ENCODE results near the gene MYO5C.

The MYO5C gene

GRCh38 chr15:52199271-52199670 is 96.3 kb downstream of the MYO5C start:
- in situ Hi-C loops (cut with HindIII; ENCODE audit: low sequenced_read_pairs), result no loop called here
- no peak for DNase-seq (ENCODE audit: low read depth)
- no peak for TF ChIP-seq CTCF (IDR thresholded peaks at IDR 0.05; ENCODE audit: low read depth, low read length, missing control alignments)
- H3K4me3 ChIP-seq (ENCODE audit: low read depth, low read length), result no peak overlapping the region

GRCh38 chr15:52196891-52197290 is 98.7 kb downstream of the MYO5C start:
- DNase-seq (ENCODE audit: low read depth), result no peak
- no peak for TF ChIP-seq CTCF (IDR thresholded peaks at IDR 0.05; ENCODE audit: low read depth, low read length, missing control alignments)
- no peak overlapping the region for H3K4me3 ChIP-seq (ENCODE audit: low read depth, low read length)
- in situ Hi-C loops (cut with HindIII; ENCODE audit: low sequenced_read_pairs), result no loop called here

- no peak for DNase-seq (ENCODE audit: low read depth)
- TF ChIP-seq CTCF (IDR thresholded peaks at IDR 0.05; ENCODE audit: low read depth, low read length, missing control alignments), result no peak
- in situ Hi-C loops (cut with HindIII; ENCODE audit: low sequenced_read_pairs), result no loop called here
- no peak overlapping the region for H3K4me3 ChIP-seq (ENCODE audit: low read depth, low read length)
These were observed 101.8 kb downstream of the MYO5C start for GRCh38 chr15:52193791-52194190.

GRCh38 chr15:52193321-52193720 is 102.3 kb downstream of the MYO5C start:
- H3K4me3 ChIP-seq (ENCODE audit: low read depth, low read length), result no peak overlapping the region
- DNase-seq (ENCODE audit: low read depth), result no peak
- no peak for TF ChIP-seq CTCF (IDR thresholded peaks at IDR 0.05; ENCODE audit: low read depth, low read length, missing control alignments)
- in situ Hi-C loops (cut with HindIII; ENCODE audit: low sequenced_read_pairs), result no loop called here

- no peak for TF ChIP-seq CTCF (IDR thresholded peaks at IDR 0.05; ENCODE audit: low read depth, low read length, missing control alignments)
- in situ Hi-C loops (cut with HindIII; ENCODE audit: low sequenced_read_pairs), result no loop called here
- no peak within 1 kb of the TSS for H3K4me3 ChIP-seq (ENCODE audit: low read depth, low read length)
- no peak for DNase-seq (ENCODE audit: low read depth)
These were observed 104.4 kb downstream of the MYO5C start, which contains the start of gene GNB5 for GRCh38 chr15:52191207-52191606. GNB5 (minus strand) TSS chr15:52191392; CDS start chr15:52184676, 6,716 bp downstream.

- DNase-seq (ENCODE audit: low read depth), result no peak
- TF ChIP-seq CTCF (IDR thresholded peaks at IDR 0.05; ENCODE audit: low read depth, low read length, missing control alignments), result no peak
- no peak overlapping the region for H3K4me3 ChIP-seq (ENCODE audit: low read depth, low read length)
- in situ Hi-C loops (cut with HindIII; ENCODE audit: low sequenced_read_pairs), result no loop called here
These were observed 108.7 kb downstream of the MYO5C start for GRCh38 chr15:52186651-52187486.

Data from astrocyte of the cerebellum (primary cell).